NCI-H2227 treated with DMSO at 0.1 percent for 48 hours (cell line): ENCODE results near the gene WT1.

Experiments
- DNase-seq: peaks from one replicate; lab custom pipeline; 2025; lab: John Stamatoyannopoulos, UW

Gene WT1

DNA sequence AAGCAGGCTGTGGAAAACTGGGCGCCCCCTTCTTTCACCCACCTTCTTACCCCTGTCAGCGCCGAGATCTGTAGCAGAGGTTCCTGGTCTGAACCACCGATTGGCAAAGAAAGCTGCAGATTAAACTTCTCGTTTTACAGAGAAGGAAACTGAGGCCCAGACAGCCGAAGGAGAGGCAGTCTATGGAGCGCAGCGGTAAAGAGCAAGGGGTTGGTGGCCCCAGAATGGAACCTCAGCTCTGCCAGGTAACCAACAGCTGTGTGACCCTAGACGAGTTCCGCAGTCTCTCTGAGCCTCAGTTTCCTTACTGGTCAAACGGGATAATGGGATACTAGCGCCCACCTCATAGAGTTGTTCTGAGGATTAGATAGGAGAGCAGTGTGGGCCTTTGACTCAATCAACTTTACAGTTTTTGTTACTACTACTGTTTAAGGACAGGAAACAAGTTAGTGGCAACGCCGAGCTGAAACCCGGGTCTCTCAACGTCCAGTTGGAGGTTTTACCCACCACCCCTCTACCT lies 3.1 kb upstream of the WT1 start:
- no peak for DNase-seq

DNA sequence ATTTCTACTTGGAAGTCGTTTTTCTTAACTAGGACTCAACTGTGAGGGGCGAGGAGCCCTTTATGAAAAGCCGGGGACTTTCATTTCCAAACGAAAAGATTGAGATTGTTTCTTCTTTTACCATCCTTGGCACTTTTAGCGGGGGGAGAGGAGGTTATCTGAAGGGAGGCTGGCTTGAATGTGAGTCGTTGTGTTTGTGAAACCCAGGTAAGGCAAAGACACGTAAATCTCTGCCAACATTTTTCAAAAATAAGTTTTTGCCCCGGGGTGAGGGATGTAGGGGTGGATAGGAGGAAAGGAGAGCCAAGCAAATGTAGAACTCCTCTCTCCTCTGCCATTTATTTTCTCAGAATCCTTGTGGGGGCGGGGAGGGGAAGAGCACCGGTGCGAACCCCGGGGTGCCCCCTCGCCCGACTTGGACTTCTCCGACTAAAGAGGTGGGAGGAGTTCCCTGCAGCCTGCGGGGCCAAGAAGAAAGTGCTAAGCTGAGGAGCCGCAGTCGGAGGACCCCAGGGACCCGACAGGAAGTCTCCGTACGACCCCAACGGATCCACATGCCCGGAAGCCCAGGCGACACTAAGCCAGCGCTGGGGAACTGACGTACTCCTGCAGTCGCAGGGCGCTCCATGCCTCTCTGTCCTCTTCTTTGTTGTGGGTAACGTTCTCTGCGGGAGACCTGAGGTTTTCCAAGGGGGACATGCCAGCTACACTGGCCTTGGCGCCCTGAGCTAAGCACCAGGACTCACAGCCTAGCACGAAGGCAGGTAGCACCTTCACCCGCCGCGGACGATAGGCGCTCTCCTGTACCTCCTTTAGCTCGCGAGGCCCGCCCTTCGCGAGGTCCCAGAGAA lies 2.4 kb upstream of the WT1 start:
- no peak for DNase-seq

DNA sequence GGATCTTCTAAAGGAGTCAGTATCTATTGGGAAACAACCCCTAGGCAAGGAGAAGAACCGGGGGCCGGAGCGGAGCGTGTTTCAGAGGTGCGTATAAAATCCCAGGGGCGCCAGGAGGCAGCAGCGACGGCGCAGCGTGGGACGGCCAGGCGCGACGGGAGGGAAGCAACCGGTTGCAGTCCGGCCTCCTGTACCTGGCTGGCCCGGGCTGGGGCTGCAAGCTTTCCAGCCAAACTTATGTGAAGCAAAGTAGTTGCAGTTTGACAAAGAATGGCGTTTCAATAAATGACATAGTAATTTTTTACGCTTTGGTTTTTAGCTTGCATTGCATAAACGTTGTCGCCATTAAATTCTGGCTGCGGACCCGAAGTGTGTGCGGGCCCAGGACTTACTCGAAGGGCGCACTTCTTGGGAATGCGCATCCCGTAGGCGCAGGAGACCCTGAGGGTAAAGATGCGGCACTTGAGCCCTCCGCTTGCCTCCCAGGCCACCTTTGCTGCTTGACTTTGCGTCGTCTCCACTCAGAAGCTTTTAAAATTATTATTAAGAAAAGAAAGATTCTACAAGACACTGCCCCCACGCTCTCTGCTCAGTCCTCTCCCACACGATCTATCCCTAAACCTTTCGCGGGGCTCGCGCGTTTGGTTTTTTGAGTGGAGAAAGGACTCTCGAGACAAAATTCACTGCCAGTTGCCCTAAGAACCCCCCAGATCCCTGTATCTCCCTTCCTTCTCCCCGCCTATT lies 1.6 kb upstream of the WT1 start:
- no peak for DNase-seq

DNA sequence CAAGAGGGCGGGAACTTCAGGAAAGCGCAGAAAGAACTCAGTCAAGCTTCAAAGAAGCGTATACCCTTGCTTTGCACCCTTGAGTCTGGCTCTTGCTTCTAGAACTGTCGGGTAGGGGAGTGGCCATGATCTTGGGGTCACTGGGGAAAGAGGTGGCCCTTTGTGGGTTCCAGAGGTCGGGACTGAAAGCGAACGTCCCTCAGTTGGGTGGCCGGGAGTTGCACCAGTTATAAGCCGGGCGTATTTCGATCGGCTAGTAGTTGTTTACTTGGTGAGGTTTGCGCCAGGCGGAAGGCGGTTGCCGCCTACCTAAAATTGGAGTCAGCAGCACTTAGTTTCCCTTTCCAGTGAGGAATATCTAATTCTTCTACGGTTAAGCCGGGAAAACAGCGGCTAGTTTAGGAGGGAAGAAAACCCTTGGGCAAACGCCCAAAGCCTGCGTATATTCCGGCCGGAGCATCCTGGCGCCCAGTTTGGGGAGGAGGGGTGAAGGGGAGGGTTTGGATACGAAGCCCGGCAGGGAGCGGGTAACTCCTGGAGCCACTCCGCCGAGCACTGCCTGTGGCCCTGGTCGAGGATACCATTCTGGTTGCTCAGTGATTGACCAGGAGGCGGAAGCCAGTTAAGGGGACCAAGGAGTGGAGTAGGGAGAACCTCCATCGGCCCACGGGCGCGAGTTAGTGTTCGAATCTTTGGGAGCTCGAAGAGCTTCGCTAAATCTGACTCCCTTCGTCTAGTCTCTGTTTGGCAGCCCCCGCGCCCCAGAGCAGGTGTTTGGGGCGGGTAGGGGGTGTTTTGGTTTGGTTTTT lies 807 bp upstream of the WT1 start:
- no peak for DNase-seq

DNA sequence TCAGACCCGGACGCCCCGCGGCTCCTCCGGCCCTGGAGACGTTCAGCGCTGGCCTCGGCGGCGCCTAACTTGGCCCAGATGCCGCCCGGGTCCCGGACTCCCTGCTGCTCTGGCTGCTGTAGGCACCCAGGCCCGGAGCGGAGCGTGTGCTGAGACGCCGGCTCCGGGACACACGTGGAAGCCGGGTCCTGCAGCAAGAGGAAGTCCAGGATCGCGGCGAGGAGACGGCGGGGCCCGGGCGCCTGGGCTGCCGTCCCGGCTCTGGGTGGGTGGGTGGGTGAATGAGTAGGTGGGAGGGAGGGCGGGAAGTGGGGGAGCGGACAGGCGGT lies 223 bp downstream of the WT1 start:
- no peak for DNase-seq

DNA sequence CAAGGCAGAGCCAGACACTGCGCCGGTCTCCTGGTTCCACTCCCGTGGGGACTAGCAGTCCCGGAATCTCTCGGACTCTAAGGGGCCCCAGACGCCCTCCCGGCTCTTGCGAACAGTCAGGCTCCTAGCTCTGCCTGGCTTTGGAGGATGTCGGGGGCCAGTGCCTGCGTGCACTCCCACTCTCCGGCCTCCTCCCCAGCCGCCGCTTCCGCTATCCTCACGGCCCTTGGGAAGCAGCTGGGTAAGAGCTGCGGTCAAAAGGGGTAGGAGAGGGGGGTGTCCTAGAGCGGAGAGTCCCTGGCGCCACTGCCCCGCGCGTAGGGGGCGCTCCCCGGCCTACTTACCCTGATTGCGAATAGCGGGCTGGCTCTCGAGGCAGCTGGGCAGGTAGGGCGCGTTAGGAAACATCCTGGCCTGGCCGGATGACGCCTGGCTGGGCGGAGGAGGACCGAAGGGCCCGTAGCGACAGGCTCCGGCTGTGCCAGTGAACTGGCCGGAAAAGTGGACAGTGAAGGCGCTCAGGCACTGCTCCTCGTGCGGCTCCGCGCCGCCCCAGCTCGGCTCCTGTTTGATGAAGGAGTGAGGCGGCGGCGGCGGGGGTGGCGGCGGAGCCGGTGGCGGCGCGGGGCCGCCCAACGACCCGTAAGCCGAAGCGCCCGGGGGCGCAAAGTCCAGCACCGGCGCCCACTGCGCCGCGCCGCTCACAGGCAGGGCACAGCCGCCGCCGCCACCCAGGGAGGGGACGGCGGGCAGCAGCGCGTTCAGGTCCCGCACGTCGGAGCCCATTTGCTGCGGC lies 785 bp downstream of the WT1 start:
- no peak for DNase-seq

DNA sequence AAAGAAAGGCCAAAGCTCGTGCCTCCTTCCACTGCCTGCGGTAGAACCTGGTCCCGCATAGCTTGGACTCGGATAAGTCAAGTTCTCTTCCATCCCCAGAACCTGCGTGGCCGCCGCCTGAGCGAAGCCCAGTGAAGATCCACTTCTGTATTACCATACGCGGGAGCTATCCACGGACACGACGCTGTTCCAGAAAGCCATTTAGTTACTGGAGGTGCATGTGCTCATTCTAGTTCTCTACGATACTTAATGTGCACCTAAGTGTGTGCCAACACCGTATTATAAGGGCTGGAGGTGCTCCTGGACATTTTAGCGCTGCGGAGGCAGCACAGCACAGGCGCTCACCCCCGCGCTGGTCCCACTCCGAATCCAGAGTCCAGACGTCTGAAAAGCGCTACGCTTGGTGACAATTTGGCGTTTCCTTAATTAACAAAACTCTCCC lies 1.4 kb downstream of the WT1 start:
- DNase-seq: no peak

DNA sequence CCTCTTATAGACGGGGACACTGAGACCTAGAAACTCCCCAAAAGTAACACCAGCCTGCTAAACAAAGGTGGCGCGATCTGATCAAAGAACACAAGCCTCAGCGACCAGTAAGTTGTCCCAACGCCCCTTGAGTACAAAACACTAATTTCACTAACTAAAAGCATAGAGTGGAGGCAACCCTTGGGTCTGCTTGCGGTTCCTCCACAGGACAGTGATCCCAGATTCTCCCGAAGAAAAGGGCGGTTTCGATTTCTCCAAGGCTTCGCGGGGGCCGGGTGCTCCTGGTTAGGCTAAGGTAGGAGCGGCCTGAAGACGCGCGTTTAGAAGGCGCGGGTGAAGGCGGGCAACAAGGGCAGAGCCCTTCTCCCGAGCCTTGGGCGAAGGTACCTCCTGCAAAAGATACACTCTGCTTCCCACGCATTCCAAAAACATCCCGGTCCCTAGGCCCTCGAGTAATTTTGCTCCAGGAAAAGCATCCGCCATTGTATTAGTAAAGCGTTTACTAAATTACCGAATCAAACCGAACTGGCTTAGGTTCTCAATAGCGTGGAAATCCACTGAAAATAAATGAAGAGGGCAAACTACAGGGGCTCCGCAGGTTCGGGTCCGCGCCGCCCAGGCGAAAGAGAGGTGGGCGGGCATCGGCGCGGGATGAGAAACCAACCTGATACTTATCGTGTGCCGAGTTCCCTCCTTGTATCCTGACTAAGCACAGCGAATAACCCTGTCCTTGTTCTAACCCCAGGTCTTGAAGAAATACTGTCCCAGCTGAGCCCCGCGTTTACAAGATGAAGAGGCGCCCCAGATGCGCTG lies 2.0 kb downstream of the WT1 start:
- DNase-seq: no peak

DNA sequence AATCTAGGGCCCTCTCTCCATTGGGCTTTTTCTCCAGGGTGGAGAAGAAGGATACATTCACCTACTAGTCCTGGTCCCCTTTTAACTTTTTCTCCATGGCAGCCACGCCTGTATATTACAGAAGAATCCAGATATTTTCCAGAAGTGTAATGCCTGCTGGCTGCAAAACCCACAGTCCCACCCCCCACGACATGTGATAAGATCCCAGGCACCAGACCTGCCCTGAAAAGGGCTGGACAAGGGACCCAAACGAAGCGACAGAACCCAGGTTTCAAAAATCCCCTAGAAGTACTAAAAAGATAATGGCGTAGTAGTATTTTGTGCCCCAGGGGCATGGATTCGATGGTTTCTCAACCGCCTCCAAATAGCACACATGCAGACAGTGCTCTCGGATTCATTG lies 2.8 kb downstream of the WT1 start:
- no peak for DNase-seq

DNA sequence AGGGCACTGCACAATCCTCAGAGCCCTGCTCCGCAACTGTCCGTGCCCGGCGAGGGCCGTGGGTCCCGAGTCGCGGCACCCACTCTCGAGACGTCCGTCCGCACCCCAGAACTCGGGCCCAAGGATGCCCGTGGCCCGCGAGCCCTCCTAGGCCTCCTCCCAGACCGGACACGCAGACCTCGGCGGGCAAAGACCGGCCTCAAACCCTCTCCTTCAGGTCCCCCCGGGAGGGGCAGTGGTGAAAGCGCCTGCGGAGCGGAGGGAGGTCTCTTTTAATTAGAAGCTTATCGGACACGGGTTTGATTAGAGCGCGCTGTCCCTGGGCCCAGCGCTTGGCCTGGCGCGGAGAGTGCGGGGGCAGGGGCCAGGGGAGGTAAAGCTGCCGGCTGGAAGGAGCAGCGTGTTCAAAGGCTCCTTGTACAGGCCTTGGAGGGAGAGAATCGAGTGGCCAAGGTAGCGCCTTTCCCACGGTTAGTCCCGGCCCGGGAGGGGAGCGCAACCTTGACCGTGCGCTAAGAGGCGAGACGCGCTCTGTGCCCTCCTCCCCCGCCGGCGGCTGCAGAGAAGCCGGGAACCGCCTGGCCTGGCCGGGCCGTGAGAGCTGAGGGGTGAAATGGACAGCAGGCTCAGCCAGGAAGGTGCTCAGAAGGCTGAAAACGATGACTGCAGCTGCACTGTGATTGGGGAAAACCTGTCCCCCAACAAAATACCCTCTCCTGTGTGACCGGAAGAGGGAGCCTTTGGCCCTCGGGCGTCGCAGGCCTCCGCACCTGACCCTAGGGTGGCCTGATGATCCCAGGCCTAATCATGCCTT lies 4.6 kb downstream of the WT1 start:
- DNase-seq: no peak

DNA sequence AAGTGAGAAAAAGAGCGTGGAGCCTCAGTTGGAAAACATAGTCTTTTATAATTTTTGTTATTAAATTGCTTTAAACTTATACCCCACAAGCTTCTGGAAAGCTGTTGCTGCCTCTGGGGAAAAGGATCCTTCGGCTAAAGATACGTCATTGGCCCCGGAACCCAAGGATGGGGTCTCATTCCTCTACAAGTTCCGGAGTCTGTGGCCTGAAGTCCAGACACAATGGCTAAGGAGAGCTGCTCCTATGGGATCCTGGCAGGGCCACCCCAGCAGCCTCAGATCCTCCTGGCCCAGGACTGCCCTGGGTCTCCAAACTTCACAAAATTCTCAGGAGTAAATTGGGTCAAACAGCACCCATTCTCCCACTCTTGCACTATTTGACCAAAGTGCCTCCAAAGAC lies 5.9 kb downstream of the WT1 start:
- DNase-seq: no peak

DNA sequence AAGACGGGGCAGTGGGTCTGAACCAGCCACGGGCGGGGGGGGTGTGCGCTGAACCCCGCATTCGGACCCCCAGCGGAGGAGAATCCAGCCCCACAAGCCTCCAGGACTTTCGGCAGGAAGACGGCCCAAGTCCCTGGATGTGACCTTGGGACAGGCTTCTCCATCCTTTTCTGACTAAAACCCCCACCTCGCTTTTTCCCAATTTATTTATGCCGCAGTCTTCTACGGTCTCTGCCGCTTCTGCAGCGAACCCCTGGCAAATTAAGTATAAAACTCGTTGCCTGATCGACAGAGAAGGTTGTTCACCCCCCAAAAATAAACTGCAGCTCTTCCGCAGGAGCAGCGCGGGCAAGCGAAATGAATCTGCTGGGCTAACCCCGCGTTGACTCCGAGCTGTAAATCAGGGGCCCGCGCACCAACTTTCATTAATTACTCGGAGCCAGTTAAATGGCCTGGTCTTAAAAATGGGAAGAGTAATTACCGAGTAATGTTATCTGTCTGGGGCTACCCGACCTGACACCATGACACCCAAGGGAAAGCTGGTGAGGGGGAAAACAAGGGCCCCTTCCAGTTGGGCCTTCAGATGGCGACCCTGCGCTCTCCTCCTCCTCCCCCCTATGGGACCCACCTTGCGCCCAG lies 6.6 kb downstream of the WT1 start:
- DNase-seq: no peak

DNA sequence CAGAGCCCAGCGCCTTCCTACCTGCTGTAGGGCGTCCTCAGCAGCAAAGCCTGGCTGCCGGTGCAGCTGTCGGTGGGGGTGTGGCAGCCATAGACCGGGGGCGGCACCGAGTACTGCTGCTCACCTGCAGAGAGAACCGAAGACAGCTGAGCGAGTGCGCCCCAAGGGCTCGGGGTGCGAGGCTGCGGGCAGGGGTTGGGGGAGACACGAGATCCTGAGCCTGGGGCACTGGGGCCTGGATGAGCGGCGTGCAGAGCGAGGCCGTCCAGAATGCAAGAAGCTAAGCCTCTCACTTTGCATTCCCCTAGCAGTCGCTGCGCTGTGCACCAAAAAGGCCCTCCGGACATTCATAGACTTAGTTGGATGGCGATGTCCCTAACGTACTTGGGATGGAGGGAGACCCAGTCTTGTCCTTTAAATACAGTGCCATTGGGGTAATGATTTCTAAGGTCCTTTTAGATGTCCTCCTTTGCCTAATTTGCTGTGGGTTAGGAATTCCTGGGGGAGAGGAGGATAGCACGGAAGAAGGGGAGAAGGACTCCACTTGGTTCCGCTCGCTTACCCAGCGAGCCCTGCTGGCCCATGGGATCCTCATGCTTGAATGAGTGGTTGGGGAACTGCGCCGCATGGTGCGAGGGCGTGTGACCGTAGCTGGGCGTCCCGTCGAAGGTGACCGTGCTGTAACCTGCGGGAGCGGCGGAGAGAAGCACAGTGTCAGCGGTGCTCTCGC lies 7.2 kb downstream of the WT1 start:
- DNase-seq: no peak

DNA sequence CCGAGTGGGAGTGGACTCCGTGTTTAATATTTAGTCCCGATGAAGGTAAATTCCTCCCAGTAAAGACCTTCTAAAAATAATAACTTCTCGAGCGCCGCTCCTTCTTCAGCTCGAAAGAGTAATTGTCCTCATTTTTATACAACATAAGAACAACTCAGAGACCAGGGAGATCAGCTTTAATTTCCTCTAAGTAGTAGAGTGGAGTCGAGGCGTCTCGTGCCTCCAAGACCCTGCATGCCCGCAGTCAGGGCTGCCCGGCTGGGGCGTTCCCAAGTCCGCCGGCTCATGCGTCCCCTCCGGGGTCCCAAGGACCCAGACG lies 7.8 kb downstream of the WT1 start:
- no peak for DNase-seq

DNA sequence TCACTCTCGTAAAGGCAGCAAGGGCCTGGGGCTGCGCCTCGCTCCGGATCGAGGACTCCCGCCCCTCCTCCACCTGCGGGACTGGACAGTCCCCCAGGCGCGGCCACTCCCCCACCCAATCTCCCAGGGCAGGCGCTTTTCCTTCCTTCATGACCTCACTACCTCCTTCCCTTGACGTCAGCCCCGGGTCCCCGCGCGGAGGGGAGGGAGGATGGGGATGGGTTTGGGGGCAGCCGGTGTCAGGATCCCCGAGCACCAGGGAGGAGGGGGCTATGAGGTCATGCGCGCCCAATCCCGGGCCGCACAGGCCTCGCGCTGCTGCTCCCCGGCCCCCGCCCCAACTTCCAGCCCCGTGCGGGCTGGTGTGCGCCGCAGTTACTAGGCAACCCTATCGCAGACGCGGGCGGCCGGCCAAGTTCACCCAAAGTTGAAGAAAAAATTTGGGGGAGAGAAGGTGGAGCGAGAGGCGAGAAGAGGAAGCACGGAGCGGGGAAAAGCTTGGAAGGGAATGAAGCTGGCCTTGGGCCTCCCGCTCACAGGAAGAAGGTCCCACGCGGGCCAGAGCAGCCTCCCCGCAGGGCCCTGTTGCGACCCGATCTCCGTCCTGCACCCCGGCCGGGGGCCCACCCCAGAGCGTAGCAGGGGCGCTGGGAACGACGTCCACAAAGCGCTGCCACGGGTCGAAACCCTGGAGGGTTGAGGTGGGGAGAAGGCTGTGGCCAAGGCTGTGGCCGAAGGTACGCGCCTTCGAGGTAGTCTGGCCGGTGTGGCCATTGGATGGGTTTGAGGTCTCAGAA lies 8.3 kb downstream of the WT1 start:
- DNase-seq: no peak

DNA sequence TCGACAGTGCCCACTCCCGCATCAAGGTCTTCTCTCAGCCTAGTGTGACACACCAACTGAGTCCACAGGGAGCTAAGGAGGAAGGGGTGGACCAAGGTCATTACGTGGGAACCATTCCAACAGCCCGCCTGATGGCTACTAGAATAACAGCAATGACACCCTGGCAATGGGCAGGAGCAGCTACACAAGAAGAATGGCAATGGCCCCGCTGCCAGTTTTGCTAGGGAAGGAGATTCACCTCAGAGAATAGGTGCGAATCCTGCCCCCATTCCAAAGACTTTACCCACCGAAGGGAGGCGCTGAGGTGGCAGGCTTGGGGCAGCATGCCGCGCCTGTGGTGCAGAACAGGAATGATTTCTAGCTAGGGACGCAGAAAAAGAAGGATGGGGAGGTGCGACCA lies 9.1 kb downstream of the WT1 start:
- no peak for DNase-seq

DNA sequence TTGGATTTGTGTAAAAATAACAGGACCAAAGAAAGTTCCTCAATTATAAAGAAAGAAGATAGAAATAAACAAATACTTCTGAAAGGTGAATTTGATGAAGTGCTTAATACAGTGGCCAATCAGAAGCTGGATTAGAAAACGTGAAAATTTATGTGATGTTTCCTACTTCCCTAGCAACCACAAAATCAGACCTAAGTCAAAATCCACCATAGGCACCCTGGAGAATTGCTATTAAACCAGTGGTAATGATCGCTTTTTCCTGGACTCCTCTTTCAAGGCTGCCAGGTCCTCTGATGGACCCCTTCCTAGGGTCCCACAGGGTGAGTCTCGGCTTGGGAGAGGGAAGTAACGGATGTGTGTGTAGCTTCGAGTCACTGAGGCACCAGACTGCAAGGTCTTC lies 9.6 kb downstream of the WT1 start:
- no peak for DNase-seq

DNA sequence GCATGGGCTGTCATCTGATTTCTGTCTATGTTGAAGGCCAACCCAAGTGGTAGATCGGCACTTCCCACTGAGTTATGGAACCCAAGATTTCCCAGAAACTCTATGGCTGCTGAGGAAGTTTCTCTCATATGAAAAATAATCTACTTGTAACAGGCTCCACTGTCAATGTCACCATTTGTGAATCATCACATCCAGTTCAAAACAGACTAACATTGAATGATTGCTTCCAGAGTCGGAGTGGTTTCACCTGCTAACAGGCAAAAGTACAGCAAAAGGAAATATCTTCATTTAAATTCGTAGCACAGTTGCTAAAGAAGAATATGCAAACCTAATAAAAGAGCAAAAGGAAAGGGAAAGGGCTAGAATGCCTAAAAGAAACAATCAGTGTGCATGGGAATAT lies 12.8 kb downstream of the WT1 start:
- no peak for DNase-seq
